Activated CD4-positive, alpha-beta memory T cell treated with anti-CD3 and anti-CD28 coated beads for 36 hours (primary cell): ENCODE results near the gene GLRX5. TPM values are rescaled to one million over a fixed set of nuclear protein-coding genes. Genes with fewer than 3 reads are reported as not detected.

ENCODE experiments used
- CTCF ChIA-PET: fragments of 350-600 bp; sonication (Branson Sonifier 250); formaldehyde crosslinking; loops from one replicate; lab custom pipeline; 2021; ENCODE audit warnings: antibody characterized with exemption, inconsistent platforms; lab: Charles Lee
- POLR2A ChIA-PET: fragments of 350-600 bp; sonication (Branson Sonifier 250); formaldehyde crosslinking; loops from one replicate; lab custom pipeline; 2021; ENCODE audit warnings: antibody characterized with exemption; lab: Charles Lee
- DNase-seq: peaks from one replicate; pipeline ENCODE4 v3.0.0-alpha.2; 2020
- H3K27ac Mint-ChIP-seq: one replicate; pipeline ENCODE4 v1.8.0; 2021; ENCODE audit warnings: mixed read lengths
- H3K27me3 Mint-ChIP-seq: one replicate; pipeline ENCODE4 v1.8.0; 2021; ENCODE audit warnings: mixed read lengths
- H3K36me3 Mint-ChIP-seq: one replicate; pipeline ENCODE4 v1.8.0; 2021; ENCODE audit warnings: mixed read lengths
- H3K4me1 Mint-ChIP-seq: one replicate; pipeline ENCODE4 v1.8.0; 2021; ENCODE audit warnings: low read depth, mixed read lengths
- H3K4me3 Mint-ChIP-seq: one replicate; pipeline ENCODE4 v1.8.0; 2021; ENCODE audit warnings: mild to moderate bottlenecking, mixed read lengths
- H3K9me3 Mint-ChIP-seq: one replicate; pipeline ENCODE4 v1.8.0; 2021; ENCODE audit warnings: mixed read lengths
- intact Hi-C: fragments of 100-400 bp; cut with micrococcal nuclease; formaldehyde crosslinking; loops from one replicate; pipeline ENCODE4 v1.15.1; 2023
- total RNA-seq, 2 experiments: library from RNA; stranded (reverse); gene quantifications; one replicate each; pipeline ENCODE4 v1.2.3, GENCODE V29; 2021

GLRX5 gene
- total RNA-seq, 2 experiments from 2014 or later = 31.8 to 32.2 TPM

GRCh38 chr14:95547272-95547625, 12.4 kb downstream of the GLRX5 start:
- no peaks in the 10 kb centered on the region for H3K9me3 Mint-ChIP-seq
- H3K27ac Mint-ChIP-seq = no peak overlapping the region
- DNase-seq = no peak
- no peak overlapping the region for H3K4me3 Mint-ChIP-seq
- no peaks in the 10 kb centered on the region for H3K27me3 Mint-ChIP-seq
- intact Hi-C loops = no loop called here
- peaks cover 12% of the 10 kb centered on the region for H3K4me1 Mint-ChIP-seq
- CTCF ChIA-PET = interaction anchor here (1.5 to 1.9 kb wide), 2 partner anchors 13 to 20 kb away, joined by 3 to 5 read pairs; no protein-coding TSS in a partner anchor
- peaks cover 11% of the 10 kb centered on the region for H3K36me3 Mint-ChIP-seq
- POLR2A ChIA-PET = no interaction called here

- intact Hi-C loops = no loop called here
- ChIA-PET POLR2A (no interaction called here), CTCF (interaction anchor here (1.4 to 1.5 kb wide), 2 partner anchors 21 to 105 kb away, joined by 3 read pairs; no protein-coding TSS in a partner anchor)
- Mint-ChIP-seq H3K9me3 (no peaks in the 10 kb centered on the region), H3K27ac (no peak overlapping the region), H3K27me3 (no peaks in the 10 kb centered on the region), H3K4me1 (peaks cover 12% of the 10 kb centered on the region), H3K4me3 (no peak overlapping the region), H3K36me3 (peaks cover 11% of the 10 kb centered on the region)
- DNase-seq = no peak
Measured at GRCh38 chr14:95547626-95548327, 12.9 kb downstream of the GLRX5 start.

- no peak for DNase-seq
- H3K4me3 Mint-ChIP-seq = no peak overlapping the region
- H3K9me3 Mint-ChIP-seq = no peaks in the 10 kb centered on the region
- ChIA-PET CTCF (interaction anchor here (1.4 kb wide), 1 partner anchor 106 kb away, joined by 3 read pairs; no protein-coding TSS in a partner anchor), POLR2A (no interaction called here)
- peaks cover 12% of the 10 kb centered on the region for H3K4me1 Mint-ChIP-seq
- H3K27ac Mint-ChIP-seq = no peak overlapping the region
- intact Hi-C loops = no loop called here
- peaks cover 11% of the 10 kb centered on the region for H3K36me3 Mint-ChIP-seq
- H3K27me3 Mint-ChIP-seq = no peaks in the 10 kb centered on the region
Measured at GRCh38 chr14:95548328-95548929, 13.6 kb downstream of the GLRX5 start.

- H3K4me1 Mint-ChIP-seq = peaks cover 11% of the 10 kb centered on the region
- no peak overlapping the region for H3K4me3 Mint-ChIP-seq
- CTCF ChIA-PET = interaction anchor here (1.1 kb wide), 1 partner anchor 22 kb away, joined by 4 read pairs; no protein-coding TSS in a partner anchor
- no peaks in the 10 kb centered on the region for H3K27me3 Mint-ChIP-seq
- no peaks in the 10 kb centered on the region for H3K9me3 Mint-ChIP-seq
- intact Hi-C loops = no loop called here
- no peak for DNase-seq
- H3K27ac Mint-ChIP-seq = no peak overlapping the region
- H3K36me3 Mint-ChIP-seq = peaks cover 5% of the 10 kb centered on the region
- POLR2A ChIA-PET = no interaction called here
Measured at GRCh38 chr14:95549656-95550585, 15.1 kb downstream of the GLRX5 start.

- no peak for DNase-seq
- Mint-ChIP-seq H3K27me3 (no peaks in the 10 kb centered on the region), H3K9me3 (no peaks in the 10 kb centered on the region), H3K27ac (no peak overlapping the region), H3K4me3 (no peak overlapping the region), H3K4me1 (no peaks in the 10 kb centered on the region), H3K36me3 (peaks cover 3% of the 10 kb centered on the region)
- POLR2A ChIA-PET = no interaction called here
- intact Hi-C loops = no loop called here
- CTCF ChIA-PET = no interaction called here
Measured at GRCh38 chr14:95551435-95551834, 16.6 kb downstream of the GLRX5 start.

GRCh38 chr14:95553141-95553540, 18.3 kb downstream of the GLRX5 start:
- Mint-ChIP-seq H3K36me3 (peaks cover 3% of the 10 kb centered on the region), H3K27me3 (no peaks in the 10 kb centered on the region), H3K27ac (no peak overlapping the region), H3K4me3 (no peak overlapping the region), H3K4me1 (no peaks in the 10 kb centered on the region), H3K9me3 (no peaks in the 10 kb centered on the region)
- no peak for DNase-seq
- intact Hi-C loops = no loop called here
- CTCF ChIA-PET = interaction anchor here (1.5 kb wide), 1 partner anchor 126 kb away, joined by 4 read pairs; no protein-coding TSS in a partner anchor
- POLR2A ChIA-PET = no interaction called here

- DNase-seq = no peak
- Mint-ChIP-seq H3K4me3 (no peak overlapping the region), H3K4me1 (no peaks in the 10 kb centered on the region), H3K27ac (no peak overlapping the region), H3K27me3 (no peaks in the 10 kb centered on the region), H3K36me3 (no peaks in the 10 kb centered on the region), H3K9me3 (no peaks in the 10 kb centered on the region)
- POLR2A ChIA-PET = interaction anchor here (0.5 kb wide), 1 partner anchor 397 kb away, joined by 3 read pairs; no protein-coding TSS in a partner anchor
- CTCF ChIA-PET = no interaction called here
- intact Hi-C loops = no loop called here
Measured at GRCh38 chr14:95555053-95555452, 20.2 kb downstream of the GLRX5 start.

GRCh38 chr14:95557291-95557690, 22.4 kb downstream of the GLRX5 start:
- Mint-ChIP-seq H3K27me3 (peaks cover 5% of the 10 kb centered on the region), H3K9me3 (no peaks in the 10 kb centered on the region), H3K4me1 (peaks cover 4% of the 10 kb centered on the region), H3K36me3 (no peaks in the 10 kb centered on the region), H3K27ac (no peak overlapping the region), H3K4me3 (no peak overlapping the region)
- intact Hi-C loops = no loop called here
- ChIA-PET POLR2A (no interaction called here), CTCF (interaction anchor here (1.0 to 1.6 kb wide), 3 partner anchors 9 to 128 kb away, joined by 3 to 7 read pairs (median 4); no protein-coding TSS in a partner anchor)
- no peak for DNase-seq

GRCh38 chr14:95557832-95558231, 23.0 kb downstream of the GLRX5 start:
- CTCF ChIA-PET = interaction anchor here (1.0 to 1.6 kb wide), 3 partner anchors 8 to 128 kb away, joined by 3 to 7 read pairs (median 4); no protein-coding TSS in a partner anchor
- H3K4me1 Mint-ChIP-seq = peaks cover 4% of the 10 kb centered on the region
- H3K4me3 Mint-ChIP-seq = no peak overlapping the region
- no peak overlapping the region for H3K27ac Mint-ChIP-seq
- POLR2A ChIA-PET = no interaction called here
- intact Hi-C loops = no loop called here
- no peaks in the 10 kb centered on the region for H3K36me3 Mint-ChIP-seq
- H3K27me3 Mint-ChIP-seq = peaks cover 5% of the 10 kb centered on the region
- no peaks in the 10 kb centered on the region for H3K9me3 Mint-ChIP-seq
- no peak for DNase-seq

- DNase-seq = no peak
- ChIA-PET POLR2A (no interaction called here), CTCF (interaction anchor here (0.7 to 3.8 kb wide), 10 partner anchors 23 to 933 kb away, joined by 3 to 23 read pairs (median 5); no protein-coding TSS in a partner anchor)
- Mint-ChIP-seq H3K36me3 (no peaks in the 10 kb centered on the region), H3K27ac (no peak overlapping the region), H3K9me3 (no peaks in the 10 kb centered on the region), H3K27me3 (peaks cover 5% of the 10 kb centered on the region), H3K4me3 (no peak overlapping the region), H3K4me1 (peaks cover 4% of the 10 kb centered on the region)
- intact Hi-C loops = no loop called here
Measured at GRCh38 chr14:95559203-95559602, 24.4 kb downstream of the GLRX5 start.

GRCh38 chr14:95561001-95561412, 26.2 kb downstream of the GLRX5 start:
- Mint-ChIP-seq H3K4me3 (no peak overlapping the region), H3K27ac (no peak overlapping the region), H3K9me3 (no peaks in the 10 kb centered on the region), H3K4me1 (peaks cover 4% of the 10 kb centered on the region), H3K27me3 (peaks cover 5% of the 10 kb centered on the region), H3K36me3 (no peaks in the 10 kb centered on the region)
- DNase-seq = peak; percentile 92
- intact Hi-C loops = loop anchor here (1.0 kb wide), 4 partner anchors 122 to 863 kb away; no protein-coding TSS in a partner anchor
- CTCF ChIA-PET = interaction anchor here (0.9 to 3.8 kb wide), 7 partner anchors 116 to 538 kb away, joined by 3 to 23 read pairs (median 4); no protein-coding TSS in a partner anchor
- POLR2A ChIA-PET = no interaction called here
